OCI-LY3 (cell line): ENCODE results near the gene LPCAT2.

Source experiments
- H2AFZ ChIP-seq: fragments of 200-600, 300-600 bp; shearing (Covaris generic); 2 replicates; pipeline ENCODE4 v1.6.0; 2014; ENCODE audit warnings: antibody characterized with exemption, low read depth, low read length
- H3K27ac ChIP-seq: fragments of 200-600, 300-600 bp; sonication (generic); 2 replicates; pipeline ENCODE4 v1.5.1; 2014; ENCODE audit warnings: mild to moderate bottlenecking, low read length, moderate library complexity, mixed read lengths
- H3K27me3 ChIP-seq: fragments of 200-600, 300-600 bp; sonication (generic); 2 replicates; pipeline ENCODE4 v1.6.1; 2014; ENCODE audit warnings: low read depth, low read length, mixed read lengths
- H3K36me3 ChIP-seq: fragments of 200-600, 300-600 bp; sonication (generic); replicated peaks from 2 replicates; pipeline ENCODE3; 2014; ENCODE audit warnings: low read depth, low read length, mixed read lengths
- H3K4me1 ChIP-seq: fragments of 300-600, 200-600 bp; sonication (generic); 2 replicates; pipeline ENCODE4 v1.6.1; 2014; ENCODE audit warnings: low read length, mixed read lengths
- H3K4me2 ChIP-seq: fragments of 200-600, 300-600 bp; sonication (generic); 2 replicates; pipeline ENCODE4 v1.6.1; 2014; ENCODE audit warnings: low read length, mixed read lengths
- H3K4me3 ChIP-seq: fragments of 300-600, 200-600 bp; sonication (generic); 2 replicates; pipeline ENCODE4 v1.5.1; 2014; ENCODE audit warnings: antibody characterized with exemption, mild to moderate bottlenecking, low read length, moderate library complexity
- H3K79me2 ChIP-seq: fragments of 300-600, 200-600 bp; shearing (Covaris generic); 2 replicates; pipeline ENCODE4 v1.6.1; 2014; ENCODE audit warnings: mild to moderate bottlenecking, low read length, mixed read lengths
- H3K9ac ChIP-seq: fragments of 300-600, 200-600 bp; shearing (Covaris generic); 2 replicates; pipeline ENCODE4 v1.6.0; 2014; ENCODE audit warnings: mild to moderate bottlenecking, low read length, moderate library complexity
- H3K9me3 ChIP-seq: fragments of 200-600, 300-600 bp; shearing (Covaris generic); 2 replicates; pipeline ENCODE4 v1.6.1; 2014; ENCODE audit warnings: low read length, mixed read lengths; ENCODE audit not compliant: insufficient read depth
- H4K20me1 ChIP-seq: fragments of 200-600, 300-600 bp; sonication (generic); 2 replicates; pipeline ENCODE4 v1.6.1; 2016; ENCODE audit warnings: low read length, mixed read lengths; ENCODE audit not compliant: insufficient read depth
- CTCF ChIP-seq: fragments of 200-600, 300-600 bp; sonication (generic); IDR thresholded peaks from 2 replicates; pipeline ENCODE4 v1.5.1; 2014; ENCODE audit warnings: antibody characterized with exemption, low read length, low read depth
- EZH2phosphoT487 ChIP-seq: fragments of 200-600 bp; shearing (Covaris generic); IDR thresholded peaks from 2 replicates; pipeline ENCODE4 v1.6.1; 2018; ENCODE audit warnings: antibody characterized with exemption, mixed run types, low read depth

Gene LPCAT2

GRCh38 chr16:55567382-55567781, 58.5 kb downstream of the LPCAT2 start:
- Histone ChIP-seq H3K9me3 (no peaks in the 10 kb centered on the region), H3K9ac (no peak overlapping the region), H3K27ac (no peak overlapping the region), H3K36me3 (no peaks in the 10 kb centered on the region), H3K4me3 (no peak overlapping the region), H3K4me2 (no peak overlapping the region), H4K20me1 (no peaks in the 10 kb centered on the region), H2AFZ (no peak overlapping the region), H3K79me2 (no peaks in the 10 kb centered on the region), H3K27me3 (no peaks in the 10 kb centered on the region), H3K4me1 (no peaks in the 10 kb centered on the region)
- no peak for TF ChIP-seq CTCF
- no peak for TF ChIP-seq EZH2phosphoT487

GRCh38 chr16:55568207-55568606, 59.3 kb downstream of the LPCAT2 start:
- no peak overlapping the region for H2AFZ ChIP-seq
- no peaks in the 10 kb centered on the region for H3K79me2 ChIP-seq
- no peaks in the 10 kb centered on the region for H3K27me3 ChIP-seq
- no peaks in the 10 kb centered on the region for H3K4me1 ChIP-seq
- H3K36me3 ChIP-seq = no peaks in the 10 kb centered on the region
- H4K20me1 ChIP-seq = no peaks in the 10 kb centered on the region
- no peak for TF ChIP-seq EZH2phosphoT487
- no peak for TF ChIP-seq CTCF
- H3K9ac ChIP-seq = no peak overlapping the region
- no peak overlapping the region for H3K4me3 ChIP-seq
- no peak overlapping the region for H3K4me2 ChIP-seq
- H3K9me3 ChIP-seq = no peaks in the 10 kb centered on the region
- H3K27ac ChIP-seq = no peak overlapping the region

GRCh38 chr16:55569025-55569424, 60.2 kb downstream of the LPCAT2 start:
- H3K36me3 ChIP-seq = no peaks in the 10 kb centered on the region
- H2AFZ ChIP-seq = no peak overlapping the region
- H3K9ac ChIP-seq = no peak overlapping the region
- H3K4me3 ChIP-seq = no peak overlapping the region
- no peaks in the 10 kb centered on the region for H3K9me3 ChIP-seq
- H3K4me1 ChIP-seq = no peaks in the 10 kb centered on the region
- H4K20me1 ChIP-seq = no peaks in the 10 kb centered on the region
- H3K27ac ChIP-seq = no peak overlapping the region
- TF ChIP-seq CTCF (no peak), EZH2phosphoT487 (no peak)
- no peaks in the 10 kb centered on the region for H3K27me3 ChIP-seq
- no peak overlapping the region for H3K4me2 ChIP-seq
- H3K79me2 ChIP-seq = no peaks in the 10 kb centered on the region

GRCh38 chr16:55570159-55570558, 61.3 kb downstream of the LPCAT2 start:
- no peak overlapping the region for H3K4me2 ChIP-seq
- no peaks in the 10 kb centered on the region for H3K27me3 ChIP-seq
- H3K4me3 ChIP-seq = no peak overlapping the region
- no peaks in the 10 kb centered on the region for H3K9me3 ChIP-seq
- H3K9ac ChIP-seq = no peak overlapping the region
- H3K4me1 ChIP-seq = no peaks in the 10 kb centered on the region
- no peaks in the 10 kb centered on the region for H4K20me1 ChIP-seq
- no peaks in the 10 kb centered on the region for H3K79me2 ChIP-seq
- H2AFZ ChIP-seq = no peak overlapping the region
- no peaks in the 10 kb centered on the region for H3K36me3 ChIP-seq
- TF ChIP-seq CTCF (no peak), EZH2phosphoT487 (no peak)
- H3K27ac ChIP-seq = no peak overlapping the region
